ENCODE data around the gene PIEZO1. TPM values are rescaled to one million over a fixed set of nuclear protein-coding genes. Genes with fewer than 3 reads are reported as not detected.
A peak's percentile ranks its signal among the peaks of the same experiment; 100 is the strongest.

PIEZO1 gene
- total RNA-seq, 4 donors from 2014 or later: 105 to 248 (median 172) TPM

DNA sequence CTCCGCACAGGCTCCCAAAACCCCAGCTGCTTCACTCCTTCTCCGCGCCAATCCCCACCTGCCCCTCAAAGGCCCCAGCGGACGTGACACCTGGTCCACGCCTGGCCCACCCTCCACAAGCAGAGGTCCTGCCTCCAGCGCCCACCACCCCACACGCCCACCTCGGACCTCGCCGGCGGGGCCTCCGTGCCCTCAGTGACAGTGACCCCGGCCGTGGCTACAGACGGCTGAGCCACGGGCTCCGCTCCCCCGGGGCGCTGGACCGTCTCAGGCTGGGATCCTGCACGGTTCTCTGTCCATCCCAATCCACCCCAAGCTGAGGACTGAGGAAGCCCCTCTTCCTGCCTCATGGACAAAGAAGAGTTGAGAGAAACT lies 25.1 kb downstream of the PIEZO1 start:
- H3K4me3 ChIP-seq: peak overlapping the region in 1 of 2 donors; percentile 36
- WGBS, 2 donors (ENCODE audit: low coverage in 1 of 2): no CpG with 5 or more reads among the region's 22 CpGs
- peak overlapping the region; percentile 81 to 96 (median 92) for H3K27ac ChIP-seq
- TF ChIP-seq POLR2AphosphoS5 (IDR thresholded peaks at IDR 0.05): no peak
- TF ChIP-seq EP300 (IDR thresholded peaks at IDR 0.05): no peak
- TF ChIP-seq, protein P1, sequence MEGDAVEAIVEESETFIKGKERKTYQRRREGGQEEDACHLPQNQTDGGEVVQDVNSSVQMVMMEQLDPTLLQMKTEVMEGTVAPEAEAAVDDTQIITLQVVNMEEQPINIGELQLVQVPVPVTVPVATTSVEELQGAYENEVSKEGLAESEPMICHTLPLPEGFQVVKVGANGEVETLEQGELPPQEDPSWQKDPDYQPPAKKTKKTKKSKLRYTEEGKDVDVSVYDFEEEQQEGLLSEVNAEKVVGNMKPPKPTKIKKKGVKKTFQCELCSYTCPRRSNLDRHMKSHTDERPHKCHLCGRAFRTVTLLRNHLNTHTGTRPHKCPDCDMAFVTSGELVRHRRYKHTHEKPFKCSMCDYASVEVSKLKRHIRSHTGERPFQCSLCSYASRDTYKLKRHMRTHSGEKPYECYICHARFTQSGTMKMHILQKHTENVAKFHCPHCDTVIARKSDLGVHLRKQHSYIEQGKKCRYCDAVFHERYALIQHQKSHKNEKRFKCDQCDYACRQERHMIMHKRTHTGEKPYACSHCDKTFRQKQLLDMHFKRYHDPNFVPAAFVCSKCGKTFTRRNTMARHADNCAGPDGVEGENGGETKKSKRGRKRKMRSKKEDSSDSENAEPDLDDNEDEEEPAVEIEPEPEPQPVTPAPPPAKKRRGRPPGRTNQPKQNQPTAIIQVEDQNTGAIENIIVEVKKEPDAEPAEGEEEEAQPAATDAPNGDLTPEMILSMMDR (IDR thresholded peaks at IDR 0.05): no peak
- no peak for TF ChIP-seq POLR2A (IDR thresholded peaks at IDR 0.05)
- no peak for ATAC-seq
- no peaks in the 10 kb centered on the region for H3K27me3 ChIP-seq
- peaks cover 0 to 6% of the 10 kb centered on the region in 2 donors for H3K36me3 ChIP-seq
- no peaks in the 10 kb centered on the region for H3K9me3 ChIP-seq
- H3K4me1 ChIP-seq: peaks cover 0 to 95% (median 58%) of the 10 kb centered on the region in 3 donors

DNA sequence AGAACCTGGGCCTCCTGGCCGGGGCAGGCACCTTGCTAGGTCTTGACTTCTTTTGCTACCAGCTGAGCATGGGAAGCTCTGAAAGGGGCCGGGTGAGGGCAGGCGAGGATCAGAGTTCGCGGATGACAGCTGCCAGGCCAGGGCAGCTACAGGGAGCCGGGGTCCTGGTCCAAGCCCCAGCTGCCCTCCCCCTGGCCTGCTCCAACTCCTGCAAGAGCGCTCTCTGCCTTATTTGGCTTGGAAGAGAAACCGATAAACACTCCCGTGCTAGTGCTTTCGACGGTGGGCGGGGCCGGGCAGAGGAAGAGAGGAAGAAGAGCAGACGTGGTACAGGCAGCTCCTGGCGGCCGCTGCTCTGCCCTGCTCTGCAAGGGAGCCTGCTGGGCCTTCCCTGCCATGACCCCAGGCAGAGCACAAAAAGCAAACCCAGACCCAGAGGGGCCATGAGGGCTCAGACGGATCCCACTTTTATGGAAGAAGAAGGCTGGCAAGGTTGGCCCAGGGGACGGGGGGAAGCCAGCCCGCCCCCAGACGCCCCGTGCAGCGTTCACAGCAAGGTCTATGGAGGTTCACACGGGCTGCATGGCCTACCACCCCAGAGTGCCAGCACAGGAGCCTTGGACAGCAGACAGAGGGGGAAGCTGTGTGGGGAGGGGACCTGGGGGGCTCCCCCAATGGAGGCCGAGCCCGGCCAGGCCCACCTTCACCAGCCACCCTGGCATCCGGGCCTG lies 25.6 kb downstream of the PIEZO1 start:
- Histone ChIP-seq H3K27ac (peak overlapping the region; percentile 81 to 96 (median 92)), H3K4me1 (peaks cover 0 to 95% (median 55%) of the 10 kb centered on the region in 3 donors), H3K9me3 (no peaks in the 10 kb centered on the region), H3K36me3 (peaks cover 0 to 6% of the 10 kb centered on the region in 2 donors), H3K27me3 (no peaks in the 10 kb centered on the region), H3K4me3 (peak overlapping the region in 1 of 2 donors; percentile 36)
- peak; percentile 81 for ATAC-seq
- TF ChIP-seq EP300 (IDR thresholded peaks at IDR 0.05) (no peak), POLR2AphosphoS5 (IDR thresholded peaks at IDR 0.05) (peak; percentile 73), POLR2A (IDR thresholded peaks at IDR 0.05) (peak; percentile 39 to 42)
- TF ChIP-seq, protein P1 (IDR thresholded peaks at IDR 0.05): peak in 3 of 4 experiments; percentile 51 to 64 (median 54)
- WGBS, 2 donors (ENCODE audit: low coverage in 1 of 2): 30 to 54% methylated on average over 4 to 6 of the region's 26 CpGs

DNA sequence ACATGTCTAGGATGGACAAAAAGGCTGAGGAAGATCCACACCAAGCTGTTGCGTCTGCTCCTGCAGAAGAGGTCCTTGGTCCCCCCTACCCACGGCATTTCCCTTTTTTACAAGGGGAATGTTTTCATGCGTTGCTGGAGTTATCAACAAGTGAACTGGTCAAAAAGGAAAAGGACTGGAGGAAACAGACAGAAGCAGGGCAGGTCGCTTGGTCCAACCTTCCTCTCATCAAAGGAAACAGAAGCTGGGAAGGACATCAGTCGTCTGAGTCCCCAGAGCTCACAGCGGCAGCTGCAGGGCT lies 26.1 kb downstream of the PIEZO1 start:
- Histone ChIP-seq H3K9me3 (no peaks in the 10 kb centered on the region), H3K36me3 (peaks cover 0 to 2% of the 10 kb centered on the region in 2 donors), H3K27me3 (no peaks in the 10 kb centered on the region), H3K27ac (peak overlapping the region; percentile 22 to 96 (median 92)), H3K4me1 (peaks cover 0 to 95% (median 53%) of the 10 kb centered on the region in 3 donors), H3K4me3 (no peak overlapping the region)
- TF ChIP-seq POLR2A (IDR thresholded peaks at IDR 0.05) (no peak), POLR2AphosphoS5 (IDR thresholded peaks at IDR 0.05) (no peak), EP300 (IDR thresholded peaks at IDR 0.05) (no peak)
- TF ChIP-seq, protein P1 (IDR thresholded peaks at IDR 0.05): no peak
- ATAC-seq: no peak
- 20 to 83% methylated on average over 1 to 6 of the region's 6 CpGs for WGBS, 2 donors (ENCODE audit: low coverage in 1 of 2)

GRCh38 chr16:88758227-88758943 lies 26.6 kb downstream of the PIEZO1 start:
- 65 to 93% methylated on average over 2 of the region's 13 CpGs for WGBS, 2 donors (ENCODE audit: low coverage in 1 of 2)
- Histone ChIP-seq H3K27ac (peak overlapping the region; percentile 22 to 96 (median 92)), H3K4me1 (peaks cover 0 to 95% (median 48%) of the 10 kb centered on the region in 3 donors), H3K36me3 (no peaks in the 10 kb centered on the region), H3K4me3 (no peak overlapping the region), H3K27me3 (no peaks in the 10 kb centered on the region), H3K9me3 (no peaks in the 10 kb centered on the region)
- ATAC-seq: no peak
- no peak for TF ChIP-seq EP300 (IDR thresholded peaks at IDR 0.05)
- no peak for TF ChIP-seq POLR2AphosphoS5 (IDR thresholded peaks at IDR 0.05)
- TF ChIP-seq, protein P1 (IDR thresholded peaks at IDR 0.05): no peak
- TF ChIP-seq POLR2A (IDR thresholded peaks at IDR 0.05): no peak
